DMS153 treated with DMSO at 0.1 percent for 48 hours (cell line): ENCODE results near the gene GC.
"Not testable (repeated sequence)": the region's sequence is repeated elsewhere in the genome, so short reads cannot be mapped to it uniquely, and the experiment has no call there.

Experiments
- DNase-seq: peaks from one replicate; lab custom pipeline; 2025; ENCODE audit not compliant: unreplicated experiment; lab: John Stamatoyannopoulos, UW

The GC gene

DNA sequence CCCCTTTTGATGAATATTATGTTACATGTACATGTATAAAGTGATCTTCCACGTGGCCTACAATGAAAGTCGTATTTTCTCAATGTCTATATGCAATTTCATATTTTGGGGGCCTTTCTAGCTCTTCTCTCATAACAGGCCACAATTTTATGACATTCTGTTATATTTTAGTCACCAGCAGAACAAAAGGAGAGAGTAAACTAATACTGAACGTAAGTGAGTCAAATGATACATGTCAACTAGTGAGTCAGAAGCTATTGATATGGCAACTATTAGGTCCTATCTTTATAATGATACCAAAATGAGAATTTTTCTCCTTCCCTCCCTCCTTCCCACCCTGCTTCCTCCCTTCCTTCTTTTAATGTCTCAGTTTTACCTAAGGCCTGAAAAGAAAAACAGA, 14.4 kb downstream of the GC start:
- DNase-seq, result no peak

DNA sequence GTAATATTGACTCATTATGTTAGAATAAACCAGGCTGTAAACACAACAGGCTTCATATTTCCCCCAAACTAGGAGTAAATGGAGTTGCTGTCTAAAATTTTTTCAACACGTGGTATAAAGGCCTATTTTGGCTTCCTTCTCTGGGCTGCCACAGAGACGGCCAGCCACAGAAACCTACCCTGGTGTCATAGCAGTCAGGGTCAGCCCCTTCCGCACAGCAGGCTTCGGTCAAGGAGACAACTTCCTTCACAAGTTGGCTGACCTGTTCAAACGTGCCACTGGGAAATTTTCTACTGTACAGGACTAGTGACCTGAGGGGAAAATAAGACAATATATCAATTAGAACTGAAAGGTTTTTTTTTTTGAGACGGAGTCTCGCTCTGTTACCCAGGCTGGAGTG, 15.8 kb downstream of the GC start:
- no peak for DNase-seq

DNA sequence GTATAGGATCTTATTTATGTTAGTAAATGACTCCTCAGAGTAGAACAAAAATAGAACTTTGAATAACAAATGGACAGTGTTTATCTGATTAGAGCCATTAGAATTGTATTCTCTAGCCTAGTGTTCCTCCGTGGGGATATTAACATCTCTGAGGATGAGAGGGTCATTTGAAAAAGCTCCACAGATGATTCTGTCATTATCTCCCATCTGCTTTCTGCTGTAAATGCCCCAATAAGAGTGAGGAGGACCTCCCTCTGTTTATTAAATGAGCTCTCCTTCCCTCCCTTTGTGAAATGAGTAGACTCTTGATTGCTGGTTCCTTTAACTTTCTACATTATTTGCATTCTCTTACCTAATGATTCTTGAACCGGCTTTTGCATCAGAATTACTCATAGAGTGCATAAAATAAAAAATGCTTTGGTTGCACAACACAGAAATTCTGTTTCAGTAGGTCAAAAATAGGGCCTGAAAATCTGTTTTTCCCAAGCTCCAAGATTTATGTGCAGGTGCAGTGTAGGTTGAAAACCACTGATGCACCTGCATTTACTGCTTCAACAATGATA, 18.0 kb downstream of the GC start:
- no peak for DNase-seq

DNA sequence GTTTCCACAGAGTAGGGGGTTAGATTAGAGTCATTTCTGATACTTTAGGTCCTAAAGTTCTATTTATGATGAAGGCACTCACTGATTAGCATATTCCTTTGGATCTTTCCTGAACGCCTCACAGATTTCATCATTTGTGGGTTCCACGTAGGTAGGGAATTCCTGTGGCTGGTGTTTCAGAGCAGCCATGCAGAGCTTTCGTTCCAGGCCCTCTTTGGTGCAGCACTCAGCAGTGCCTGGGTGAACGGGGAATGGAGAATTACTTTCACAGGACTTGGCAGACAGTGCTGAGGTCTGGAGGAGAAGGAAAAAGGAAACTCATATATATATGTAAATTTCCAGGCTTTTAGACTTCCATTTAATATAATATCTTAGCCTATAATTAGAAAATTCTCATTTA, 18.5 kb downstream of the GC start:
- DNase-seq, result no peak

DNA sequence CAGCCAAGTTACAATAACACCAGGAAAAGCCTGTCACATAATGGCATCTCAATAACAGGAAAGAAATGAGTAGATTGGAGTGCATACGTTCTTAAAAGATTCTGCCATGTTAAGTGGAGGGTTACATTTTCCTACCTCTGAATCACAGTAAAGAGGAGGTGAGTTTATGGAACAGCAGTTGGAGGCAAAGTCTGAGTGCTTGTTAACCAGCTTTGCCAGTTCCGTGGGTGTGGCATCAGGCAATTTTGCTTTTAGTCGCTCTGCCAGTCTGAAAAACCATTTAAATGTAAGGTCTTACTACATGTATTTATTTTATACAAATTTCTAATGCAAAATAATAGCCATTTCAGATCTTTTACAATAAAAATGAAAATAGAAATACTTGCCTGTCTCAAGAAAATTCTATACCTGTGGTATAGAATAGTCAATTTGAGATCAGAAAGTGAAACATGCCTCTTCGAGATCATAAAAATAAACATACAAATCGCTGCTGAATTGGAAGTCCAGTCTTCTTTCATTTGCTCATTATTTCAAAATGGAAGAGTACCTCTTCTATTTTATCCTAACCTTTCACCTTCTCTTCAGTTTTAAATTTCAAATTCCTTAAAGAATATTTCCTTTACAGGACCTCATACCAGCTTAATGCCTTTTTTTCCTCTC, 31.4 kb downstream of the GC start:
- no peak for DNase-seq

DNA sequence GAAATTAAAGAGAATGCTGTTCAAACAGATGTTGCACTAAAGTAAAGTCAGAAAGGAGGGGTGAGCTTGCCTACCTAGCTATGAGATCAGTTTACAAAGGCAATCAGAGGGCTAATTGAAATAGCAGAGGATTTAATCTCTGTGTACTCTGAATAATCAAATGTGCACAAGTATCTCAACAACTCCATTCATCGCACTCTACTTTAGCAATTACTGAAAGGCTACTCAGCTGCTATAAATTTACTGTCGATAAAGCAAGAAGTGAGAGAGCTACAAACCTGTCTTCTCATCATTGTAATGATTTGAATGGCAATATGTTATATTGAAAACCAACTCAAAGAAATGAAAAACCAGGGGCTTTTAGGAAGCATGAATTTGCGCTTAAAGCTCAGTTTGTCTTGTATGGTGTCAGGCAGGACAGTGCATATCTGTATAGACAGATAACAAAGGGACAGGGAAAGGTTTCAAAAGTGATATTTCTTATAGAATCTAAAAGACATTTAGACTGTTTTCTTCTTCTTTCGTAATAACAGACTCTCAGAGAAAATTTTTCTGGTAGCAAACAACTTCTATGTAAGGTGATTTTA, 34.8 kb downstream of the GC start:
- DNase-seq, result peak; percentile 42

DNA sequence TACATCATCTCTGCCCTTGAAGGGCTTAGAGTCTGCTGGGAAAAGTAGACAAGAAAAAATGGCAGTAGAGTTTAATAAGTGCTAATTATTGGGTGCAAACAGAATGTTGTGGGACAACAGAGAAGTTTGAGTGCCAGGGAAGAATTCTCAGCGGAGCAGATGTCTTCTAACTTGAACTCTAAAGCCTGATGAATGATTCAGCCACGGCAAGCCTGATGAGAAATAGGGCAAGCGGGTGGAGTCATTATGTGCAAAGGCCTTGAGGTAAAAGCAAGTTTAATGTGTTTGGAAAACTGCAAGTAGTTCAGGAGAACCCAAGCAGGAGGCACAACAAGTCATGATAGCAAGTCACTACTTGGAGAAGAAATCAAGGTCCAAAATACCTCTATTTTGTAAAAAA, 37.5 kb downstream of the GC start:
- DNase-seq, result no peak

DNA sequence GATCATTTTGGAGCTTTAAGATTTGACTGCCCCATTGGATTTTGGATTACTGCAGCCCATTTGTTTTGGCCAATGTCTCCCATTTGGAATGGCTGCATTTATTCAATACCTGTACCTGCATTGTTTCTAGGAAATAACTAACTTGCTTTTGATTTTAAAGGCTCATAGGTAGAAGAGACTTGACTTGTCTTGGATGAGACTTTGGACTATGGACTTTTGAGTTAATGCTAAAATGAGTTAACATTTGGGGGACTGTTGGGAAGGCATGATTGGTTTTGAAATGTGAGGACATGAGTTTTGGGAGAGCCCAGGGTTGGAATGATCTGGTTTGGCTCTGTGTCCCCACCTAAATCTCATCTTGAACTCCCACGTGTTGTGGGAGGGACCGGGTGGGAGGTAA, 45.1 kb downstream of the GC start:
- not testable (repeated sequence) for DNase-seq

DNA sequence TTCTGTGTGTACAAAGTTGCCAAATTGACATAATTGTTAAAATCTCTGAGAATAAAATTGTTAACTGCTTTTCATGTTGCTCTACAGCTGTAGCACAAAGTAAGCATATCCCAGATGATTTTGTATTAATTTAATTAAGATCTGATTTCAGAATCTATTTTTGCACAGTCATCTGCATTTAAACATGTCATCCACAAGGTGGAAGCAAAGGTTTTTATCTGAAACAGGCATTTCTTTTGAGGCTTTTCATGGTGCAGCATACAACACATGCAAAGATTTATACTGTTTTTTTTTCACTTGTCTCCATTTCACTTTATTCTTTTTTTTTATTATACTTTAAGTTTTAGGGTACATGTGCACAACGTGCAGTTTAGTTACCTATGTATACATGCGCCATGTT, 51.2 kb downstream of the GC start:
- DNase-seq, result peak; percentile 16

DNA sequence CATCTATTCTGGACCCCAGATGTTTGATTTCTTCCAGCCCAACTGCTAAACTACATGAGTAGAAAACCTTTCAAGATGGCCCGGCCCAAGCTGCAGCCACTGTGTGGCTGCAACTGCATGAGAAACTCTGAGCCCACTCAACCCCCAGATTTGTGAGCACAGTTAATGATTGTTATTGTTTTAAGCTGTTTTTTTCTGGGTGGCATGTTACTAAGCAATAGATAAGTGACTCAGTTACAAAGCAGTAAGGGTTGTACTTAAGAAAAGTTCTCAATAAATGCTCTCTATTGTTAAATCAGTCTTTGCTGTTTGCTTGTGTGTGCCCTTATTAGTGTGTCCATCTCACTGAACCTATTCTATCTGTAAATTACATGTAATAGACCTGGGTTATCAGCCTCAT, 51.8 kb downstream of the GC start:
- no peak for DNase-seq

DNA sequence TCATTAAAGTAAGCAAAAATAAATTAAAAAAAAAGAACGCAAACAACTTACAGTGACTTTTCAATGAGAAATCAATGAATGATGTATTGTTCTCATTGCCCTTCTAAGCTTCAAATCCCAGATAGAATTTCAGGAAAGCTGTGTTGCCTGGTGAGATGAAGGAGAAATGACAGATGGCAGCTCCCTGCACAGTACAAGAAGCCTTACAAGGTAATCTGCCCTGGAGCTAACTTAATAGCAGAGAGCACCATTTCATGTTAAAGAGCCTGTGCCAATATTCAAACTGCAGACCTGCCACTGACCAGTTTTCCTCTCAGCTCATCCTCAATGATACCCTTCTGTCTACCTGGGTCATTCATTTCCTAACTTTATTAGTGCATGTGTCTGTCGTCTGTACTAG, 54.0 kb downstream of the GC start:
- DNase-seq, result no peak

DNA sequence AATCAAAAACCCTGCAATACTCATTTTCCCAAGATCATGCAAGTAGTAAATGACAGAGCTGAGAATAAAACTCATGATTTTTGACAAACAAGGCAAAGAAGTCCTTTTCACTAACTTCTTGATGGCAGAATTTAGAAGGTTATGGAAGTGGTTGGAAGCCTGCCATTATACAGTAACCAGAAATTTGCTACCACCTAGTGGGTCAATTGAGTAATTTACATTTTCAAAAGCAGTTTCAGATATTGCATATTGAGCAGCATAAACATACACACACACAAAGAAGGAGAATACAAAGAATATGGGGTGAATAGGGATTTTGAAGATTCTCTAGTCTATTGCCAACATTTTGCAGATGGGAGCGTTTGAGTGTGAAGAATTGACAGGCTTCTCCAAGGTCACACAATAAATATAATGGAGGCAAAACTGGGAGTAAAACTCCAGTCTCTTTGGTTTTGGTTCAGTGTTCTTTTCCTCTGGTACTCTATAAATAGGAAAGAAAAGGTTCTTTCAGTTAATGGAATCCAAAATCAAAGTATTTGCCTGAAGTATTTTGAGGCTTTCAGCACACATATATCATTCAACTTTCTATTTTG, 70.2 kb downstream of the GC start:
- peak; percentile 44 for DNase-seq

DNA sequence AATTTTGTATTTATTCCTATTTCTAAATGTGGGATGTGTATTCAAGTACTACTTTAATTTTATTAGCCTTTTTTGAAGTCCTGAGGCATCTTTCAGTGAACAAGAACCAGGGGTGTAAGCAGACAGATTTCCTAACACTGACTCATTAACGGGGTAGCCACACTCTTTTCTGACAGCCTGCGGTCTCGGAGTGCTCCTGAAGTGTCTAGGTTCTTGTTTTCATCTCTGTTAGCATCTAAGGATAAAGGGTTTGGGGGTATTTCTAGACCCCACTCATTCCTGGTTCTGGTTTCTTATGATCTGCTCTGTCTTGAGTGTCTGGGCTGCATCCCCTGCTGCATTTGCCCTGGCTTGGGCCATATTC, 71.9 kb downstream of the GC start:
- DNase-seq, result no peak

DNA sequence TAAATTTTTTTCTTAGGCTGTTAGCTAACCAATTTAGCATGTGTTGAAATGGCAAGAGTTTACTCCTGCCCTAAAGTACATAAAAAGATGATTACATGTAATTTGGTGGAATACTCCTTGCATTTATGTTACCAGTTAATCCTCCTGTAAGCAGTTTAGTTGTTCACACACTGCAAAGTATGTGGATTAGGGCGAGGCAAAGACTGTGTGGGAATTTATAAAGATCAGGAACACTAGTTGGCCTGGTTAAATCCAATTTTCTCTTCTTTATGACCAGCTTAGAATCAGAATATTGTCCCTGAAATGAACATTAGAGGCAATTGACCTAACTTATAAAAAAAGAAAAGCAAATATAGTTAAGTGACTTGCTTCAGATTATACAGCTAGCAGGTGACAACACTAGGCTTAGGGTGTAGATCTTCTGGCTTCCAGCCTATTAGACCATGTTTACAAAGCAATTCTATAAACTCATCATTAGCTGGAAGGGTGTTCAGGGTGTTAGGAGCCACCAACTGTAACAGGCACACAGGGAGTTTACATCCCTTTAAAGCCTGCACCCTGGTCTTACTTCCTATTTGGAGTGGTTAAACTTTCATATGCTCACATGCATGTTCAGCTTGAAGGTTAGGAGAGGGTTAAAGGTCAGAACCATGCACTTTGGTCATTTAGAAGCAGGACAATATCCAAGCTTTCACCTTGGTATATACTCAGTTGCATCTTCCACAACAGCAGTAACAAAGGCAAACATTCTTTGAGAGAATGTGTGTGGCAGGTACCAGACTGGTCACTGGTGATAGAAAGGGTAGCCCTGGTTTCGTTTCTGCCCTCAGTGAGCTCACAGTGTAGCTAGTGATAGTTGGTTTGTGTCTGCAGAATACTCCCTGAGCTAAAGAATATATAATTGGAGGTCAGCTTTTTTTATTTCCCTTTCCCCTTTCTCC, 72.6 kb downstream of the GC start:
- DNase-seq, result peak; percentile 44

DNA sequence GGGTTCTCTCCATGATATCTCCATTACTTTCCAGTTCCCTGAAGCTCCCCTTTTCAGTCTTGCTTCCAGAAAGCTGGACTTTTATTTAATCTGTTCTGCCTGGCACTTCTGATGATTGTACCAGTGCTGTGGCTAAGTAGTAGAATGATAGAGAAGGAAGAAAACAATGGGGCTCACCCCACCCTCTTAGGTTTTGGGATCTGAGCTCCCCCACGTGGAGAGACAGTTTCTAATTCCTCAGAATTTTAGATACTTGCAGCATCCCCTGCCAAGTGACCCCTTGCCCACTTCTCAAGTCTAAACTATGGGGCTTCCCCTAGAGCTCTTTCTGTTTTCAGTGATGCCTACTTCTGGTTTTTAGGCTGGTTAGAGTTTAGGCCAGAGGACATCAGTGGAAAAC, 73.9 kb downstream of the GC start:
- DNase-seq, result no peak

DNA sequence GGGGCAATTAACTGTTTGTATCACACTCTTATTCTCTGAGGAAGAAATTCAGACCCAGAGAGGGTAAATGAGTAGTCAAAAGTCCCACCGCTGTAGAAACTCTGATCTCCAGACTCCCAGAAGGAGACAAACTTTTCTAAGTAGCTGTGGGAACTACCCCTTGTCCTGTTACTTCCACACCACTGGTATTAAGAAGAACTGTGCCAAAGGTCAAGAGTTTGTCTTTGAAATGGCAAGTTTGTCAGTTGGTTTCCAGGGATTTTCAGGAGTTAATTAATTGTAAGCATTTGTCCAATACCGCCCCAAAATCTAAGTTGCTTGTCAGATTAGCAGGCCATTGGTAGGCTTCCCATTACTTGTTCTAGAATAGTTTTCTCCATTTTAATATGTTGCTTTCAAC, 85.7 kb downstream of the GC start:
- DNase-seq, result no peak

DNA sequence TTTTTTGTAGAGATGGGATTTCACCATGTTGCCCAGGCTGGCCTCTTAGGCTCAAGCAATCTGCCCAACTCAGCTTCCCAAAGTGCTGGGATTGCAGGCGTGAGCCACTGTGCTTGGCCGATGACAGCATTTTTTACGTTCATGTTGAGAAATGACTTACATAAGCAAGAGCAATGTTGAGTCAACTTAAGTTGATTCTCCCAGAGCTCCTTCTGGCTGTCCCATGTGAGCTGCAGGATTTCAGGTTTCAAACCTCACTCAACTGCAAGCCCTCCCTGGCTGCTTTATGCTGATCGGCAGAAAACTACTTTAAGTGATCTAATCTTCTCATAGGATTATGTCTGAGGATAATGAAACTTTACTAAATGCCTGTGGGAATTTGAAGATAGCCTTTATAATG, 86.8 kb downstream of the GC start:
- no peak for DNase-seq

DNA sequence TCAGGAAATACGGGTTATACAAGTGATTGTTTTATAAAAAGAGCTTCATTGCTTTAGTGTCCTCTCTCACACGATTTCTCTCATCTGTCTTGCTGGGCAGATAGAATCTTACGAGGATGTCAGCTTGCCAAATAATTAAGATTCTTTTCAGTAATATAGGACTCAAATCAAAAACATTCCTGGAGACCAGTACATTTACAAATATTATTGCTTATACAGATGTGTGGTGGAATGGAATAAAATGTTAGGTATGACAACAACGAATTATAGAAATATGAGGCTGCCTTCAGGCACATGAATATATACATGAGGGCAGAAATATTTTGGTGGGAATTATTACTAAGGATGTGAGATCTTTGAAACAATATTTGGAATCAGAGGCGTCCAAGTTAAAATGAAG, 88.9 kb downstream of the GC start:
- no peak for DNase-seq

DNA sequence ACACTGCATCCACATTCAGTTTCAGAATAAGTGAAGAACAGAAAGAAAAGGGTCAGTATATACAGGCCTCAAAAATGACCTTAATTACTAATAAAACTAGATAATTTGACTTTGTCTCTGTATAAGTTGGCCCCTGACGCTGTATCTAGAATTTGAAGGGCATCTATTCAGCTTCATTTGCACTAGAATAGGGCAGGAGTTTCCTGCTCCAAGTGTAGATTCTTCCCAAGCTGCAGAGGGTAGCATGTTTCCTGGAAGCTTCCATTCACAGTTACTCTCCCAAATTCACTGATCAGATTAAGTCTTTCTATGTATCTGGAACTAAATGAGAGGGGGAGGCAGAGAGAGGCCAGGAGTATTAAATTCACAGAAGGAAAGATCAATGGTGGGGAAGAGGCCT, 90.9 kb downstream of the GC start:
- DNase-seq, result no peak

DNA sequence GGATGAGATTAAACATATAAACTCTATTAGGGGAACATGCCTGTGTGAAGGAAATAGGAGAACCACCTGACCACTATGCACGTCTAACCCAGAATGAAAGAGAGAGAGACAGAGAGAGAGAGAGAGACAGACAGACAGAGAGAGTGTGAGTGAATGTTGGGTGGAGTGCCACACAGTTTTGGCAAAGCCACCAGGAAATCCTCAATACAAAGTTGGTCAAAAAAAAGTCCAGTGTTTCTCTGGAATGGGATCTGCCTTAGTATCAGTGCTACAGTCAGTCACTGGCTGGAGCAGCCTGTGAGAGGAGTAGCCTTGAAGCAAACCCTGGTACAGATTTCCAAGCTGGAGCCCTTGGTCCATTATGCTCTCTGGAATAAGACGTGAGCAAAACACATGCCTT, 91.7 kb downstream of the GC start:
- no peak for DNase-seq
